Peyer's patch (tissue), 4 donors: ENCODE measurements around the gene EIF2B5.

Experiments used
- CTCF ChIP-seq, 6 experiments: fragments of 450-650 bp in 4 of 6; fragments of 200-600 bp in 2 of 6; sonication (generic) in 1 of 6; IDR thresholded peaks; one replicate each; pipeline ENCODE4 v1.5.1; 2017 to 2019; ENCODE audit warnings: antibody characterized with exemption in 6 of 6, mild to moderate bottlenecking in 3 of 6, moderate library complexity in 1 of 6
- POLR2A ChIP-seq, 2 donors: fragments of 450-650 bp; IDR thresholded peaks; one replicate each; pipeline ENCODE4 v1.5.1; 2017; ENCODE audit warnings: antibody characterized with exemption in 2 of 2, mild to moderate bottlenecking in 2 of 2, moderate library complexity in 2 of 2

DNA sequence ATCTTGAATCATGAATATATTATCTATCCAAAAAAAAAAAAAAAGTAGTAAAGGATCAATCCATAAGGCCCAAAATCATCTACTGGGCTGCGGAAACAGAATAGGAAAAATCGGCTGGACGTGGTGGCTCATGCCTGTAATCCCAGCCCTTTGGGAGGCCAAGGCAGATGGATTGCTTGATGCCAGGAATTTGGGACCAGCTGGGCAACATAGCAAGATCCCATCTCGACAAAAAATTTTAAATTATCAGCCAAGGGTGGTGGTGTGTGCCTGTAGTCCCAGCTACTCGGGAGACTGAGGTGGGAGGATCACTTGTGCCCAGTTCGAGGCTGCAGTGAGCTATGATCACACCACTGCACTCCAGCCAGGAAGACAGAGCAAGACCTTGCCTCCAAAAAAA, 14.0 kb downstream of the EIF2B5 start:
- TF ChIP-seq POLR2A (IDR thresholded peaks at IDR 0.05) (no peak), CTCF (IDR thresholded peaks at IDR 0.05) (no peak)
